GM12891 (cell line): ENCODE measurements around the gene TSSC4.

Source experiments
- DNase-seq: peaks from one replicate; pipeline ENCODE4 v3.0.0; 2011; ENCODE audit warnings: low spot score; ENCODE audit not compliant: insufficient read length
- FAIRE-seq: peaks from 2 replicates; lab custom pipeline; 2011; peaks lifted over from hg19 to GRCh38; lab: Jason Lieb, UNC
- PAX5 ChIP-seq: IDR thresholded peaks from 2 replicates; pipeline ENCODE4 v1.6.1; 2011; ENCODE audit warnings: low read length, moderate library complexity, mild to moderate bottlenecking; ENCODE audit not compliant: insufficient read depth, severe bottlenecking
- POLR2A ChIP-seq: IDR thresholded peaks from 2 replicates; pipeline ENCODE4 v1.6.1; 2011; ENCODE audit warnings: low read depth, low read length, control low read depth
- POLR2AphosphoS5 ChIP-seq: IDR thresholded peaks from 2 replicates; pipeline ENCODE4 v1.6.1; 2011; ENCODE audit warnings: low read depth, low read length, control low read depth
- POU2F2 ChIP-seq: IDR thresholded peaks from 2 replicates; pipeline ENCODE4 v1.6.1; 2011; ENCODE audit warnings: low read depth, mild to moderate bottlenecking, control low read depth, low read length, moderate library complexity
- SPI1 ChIP-seq: IDR thresholded peaks from 2 replicates; pipeline ENCODE4 v1.6.1; 2011; ENCODE audit warnings: low read depth, low read length, control low read depth
- TAF1 ChIP-seq: IDR thresholded peaks from 2 replicates; pipeline ENCODE4 v1.6.1; 2011; ENCODE audit warnings: low read depth, low read length, control low read depth

The TSSC4 gene

GRCh38 chr11:2443881-2444820 lies 43.6 kb downstream of the TSSC4 start, which contains the start of gene TRPM5:
TRPM5 (minus strand) TSS chr11:2444514; CDS start chr11:2423036, 21,478 bp downstream.
- TF ChIP-seq POLR2AphosphoS5 (no peak), SPI1 (no peak), POU2F2 (no peak), PAX5 (no peak)
- DNase-seq (no peak), FAIRE-seq (no peak)

GRCh38 chr11:2444821-2445745 lies 44.5 kb downstream of the TSSC4 start, which contains the start of gene KCNQ1:
KCNQ1 (plus strand) TSS chr11:2445008; CDS start chr11:2445099, 91 bp downstream.
- no peak for TF ChIP-seq PAX5
- no peak for TF ChIP-seq SPI1
- no peak for TF ChIP-seq POLR2AphosphoS5
- TF ChIP-seq POU2F2 = no peak
- TF ChIP-seq TAF1 = no peak
- TF ChIP-seq POLR2A = no peak
- DNase-seq (no peak), FAIRE-seq (no peak)

GRCh38 chr11:2445746-2446551 lies 45.4 kb downstream of the TSSC4 start:
- DNase-seq (no peak), FAIRE-seq (no peak)

GRCh38 chr11:2446590-2447252 lies 46.2 kb downstream of the TSSC4 start:
- DNase-seq (no peak), FAIRE-seq (no peak)
- TF ChIP-seq POU2F2 (no peak), POLR2A (no peak), POLR2AphosphoS5 (no peak), SPI1 (no peak), PAX5 (no peak), TAF1 (no peak)

More at GRCh38 chr11:2445746-2446551, 45.4 kb downstream of the TSSC4 start:
- no peak for TF ChIP-seq PAX5
- no peak for TF ChIP-seq TAF1
- no peak for TF ChIP-seq POLR2AphosphoS5
- no peak for TF ChIP-seq SPI1
- no peak for TF ChIP-seq POLR2A
- no peak for TF ChIP-seq POU2F2

- FAIRE-seq (no peak), DNase-seq (no peak)
- TF ChIP-seq POLR2A (no peak), POU2F2 (no peak), TAF1 (no peak), PAX5 (no peak), SPI1 (no peak), POLR2AphosphoS5 (no peak)
Observed at GRCh38 chr11:2447253-2447950, 46.9 kb downstream of the TSSC4 start.

DNA sequence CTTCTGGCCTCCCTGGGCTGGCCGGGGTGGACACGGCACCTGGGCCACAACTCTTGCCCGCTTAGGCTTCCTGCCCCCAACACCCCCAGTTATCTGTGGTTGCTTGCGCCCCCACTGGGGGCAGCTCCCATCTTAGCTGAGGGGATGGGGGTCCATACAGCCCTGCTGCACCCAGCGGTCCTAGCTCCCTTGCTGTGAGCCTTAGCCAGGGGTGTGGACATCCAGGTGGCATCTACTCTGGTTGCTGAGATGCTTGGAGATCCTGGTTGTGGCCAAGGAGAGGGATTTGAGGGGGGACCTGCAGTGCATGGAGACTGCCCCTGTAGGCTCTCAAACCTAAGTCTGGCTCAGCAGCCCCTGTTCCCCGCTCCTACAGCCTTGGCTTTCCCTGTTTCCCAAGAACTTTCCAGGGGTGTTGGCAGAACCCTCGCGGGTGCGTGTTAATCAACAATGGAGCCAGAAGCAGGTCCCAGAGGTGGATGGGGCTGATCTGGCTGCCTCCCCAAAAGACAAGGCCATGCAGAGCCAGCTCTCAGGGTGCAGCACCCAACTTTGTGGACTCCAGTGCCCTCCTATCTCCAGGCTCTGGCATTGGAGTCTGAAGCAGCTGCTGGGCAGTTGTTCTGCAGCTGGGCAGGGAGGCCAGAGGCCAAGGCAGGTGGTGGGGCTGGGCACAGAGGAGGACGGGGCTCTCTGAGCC lies 47.6 kb downstream of the TSSC4 start:
- DNase-seq (no peak), FAIRE-seq (no peak)
- TF ChIP-seq TAF1 = no peak
- TF ChIP-seq SPI1 = no peak
- no peak for TF ChIP-seq POU2F2
- TF ChIP-seq PAX5 = no peak
- TF ChIP-seq POLR2A = no peak
- no peak for TF ChIP-seq POLR2AphosphoS5
